HTERT RPE-1 (cell line): ENCODE measurements around the gene PLAAT2.
"Not testable (repeated sequence)": the region's sequence is repeated elsewhere in the genome, so short reads cannot be mapped to it uniquely, and the experiment has no call there.

Experiments used
- in situ Hi-C: fragments of 300-500 bp; cut with MboI; formaldehyde crosslinking; loops from 4 replicates; pipeline ENCODE4 v1.14.3; 2020; ENCODE audit warnings: low sequenced_read_pairs

The PLAAT2 gene

GRCh38 chr11:63551091-63551888, 11.9 kb downstream of the PLAAT2 start:
- in situ Hi-C loops = no loop called here

- in situ Hi-C loops = not testable (repeated sequence)
These were observed 13.0 kb downstream of the PLAAT2 start for GRCh38 chr11:63550156-63550700.

- in situ Hi-C loops = no loop called here
These were observed 13.8 kb downstream of the PLAAT2 start for GRCh38 chr11:63549411-63549810.

GRCh38 chr11:63548178-63548577, 15.0 kb downstream of the PLAAT2 start:
- in situ Hi-C loops = no loop called here

GRCh38 chr11:63547061-63547460, 16.1 kb downstream of the PLAAT2 start:
- in situ Hi-C loops = no loop called here

- in situ Hi-C loops = no loop called here
These were observed 19.5 kb downstream of the PLAAT2 start for GRCh38 chr11:63543711-63544110.

GRCh38 chr11:63542506-63542905, 20.7 kb downstream of the PLAAT2 start:
- in situ Hi-C loops = not testable (repeated sequence)

- in situ Hi-C loops = no loop called here
These were observed 25.7 kb downstream of the PLAAT2 start for GRCh38 chr11:63537293-63538101.

GRCh38 chr11:63536669-63537292, 26.4 kb downstream of the PLAAT2 start, which contains the start of gene PLAAT4:
PLAAT4 (plus strand) TSS chr11:63536808; CDS start chr11:63536869, 61 bp downstream.
- in situ Hi-C loops = no loop called here

GRCh38 chr11:63535734-63536133, 27.4 kb downstream of the PLAAT2 start:
- in situ Hi-C loops = no loop called here

- in situ Hi-C loops = no loop called here
These were observed 28.2 kb downstream of the PLAAT2 start for GRCh38 chr11:63534895-63535461.

- in situ Hi-C loops = no loop called here
These were observed 29.1 kb downstream of the PLAAT2 start for GRCh38 chr11:63534076-63534475.

- in situ Hi-C loops = no loop called here
These were observed 30.2 kb downstream of the PLAAT2 start for GRCh38 chr11:63532799-63533475.

GRCh38 chr11:63532117-63532516, 31.1 kb downstream of the PLAAT2 start:
- in situ Hi-C loops = no loop called here

- in situ Hi-C loops = not testable (repeated sequence)
These were observed 31.9 kb downstream of the PLAAT2 start for GRCh38 chr11:63531074-63531792.

- in situ Hi-C loops = no loop called here
These were observed 33.2 kb downstream of the PLAAT2 start for GRCh38 chr11:63530021-63530420.

GRCh38 chr11:63529373-63529772, 33.8 kb downstream of the PLAAT2 start:
- in situ Hi-C loops = not testable (repeated sequence)

- in situ Hi-C loops = not testable (repeated sequence)
These were observed 34.4 kb downstream of the PLAAT2 start for GRCh38 chr11:63528729-63529278.

- in situ Hi-C loops = not testable (repeated sequence)
These were observed 35.0 kb downstream of the PLAAT2 start for GRCh38 chr11:63528156-63528555.
